Transverse colon (tissue), 4 donors: Measurements from ENCODE around the gene VPS8. TPM values are rescaled to one million over a fixed set of nuclear protein-coding genes. Genes with fewer than 3 reads are reported as not detected.

Experiments used
- DNase-seq: peaks from one replicate; pipeline ENCODE4 v3.0.0-alpha.2; 2019
- H3K27ac ChIP-seq, 4 donors: fragments of 200-600 bp; sonication (generic); 2 replicates each; pipeline ENCODE4 v1.5.1; 2016 to 2018; ENCODE audit warnings: inconsistent platforms in 4 of 4
- H3K27me3 ChIP-seq: fragments of 200-600 bp; sonication (generic); 2 replicates; pipeline ENCODE4 v1.5.1; 2017; ENCODE audit warnings: inconsistent platforms
- H3K36me3 ChIP-seq, 4 donors: fragments of 200-600 bp; sonication (generic); 2 replicates each; pipeline ENCODE4 v1.5.1; 2017 to 2019; ENCODE audit warnings: inconsistent platforms in 4 of 4
- H3K4me1 ChIP-seq, 4 donors: fragments of 200-600 bp; sonication (generic); 2 replicates each; pipeline ENCODE4 v1.5.1; 2017 to 2020; ENCODE audit warnings: inconsistent platforms in 4 of 4
- H3K4me3 ChIP-seq, 4 donors: fragments of 200-600 bp; sonication (generic); 1 replicate in 1 of 4; 2 replicates in 3 of 4; pipeline versions ENCODE4 v1.5.1 to v1.6.1; 2017 to 2019; ENCODE audit warnings: inconsistent platforms in 4 of 4
- H3K9me3 ChIP-seq, 2 donors: fragments of 200-600 bp; sonication (generic); 2 replicates each; pipeline ENCODE4 v1.5.1; 2017 to 2019; ENCODE audit warnings: inconsistent platforms in 2 of 2
- CTCF ChIP-seq, 5 experiments: fragments of 200-600 bp in 3 of 5; fragments of 450-650 bp in 2 of 5; sonication (generic) in 3 of 5; IDR thresholded peaks; 1 replicate in 2 of 5; 2 replicates in 3 of 5; pipeline ENCODE4 v1.5.1; 2016 to 2017; ENCODE audit warnings: antibody characterized with exemption in 5 of 5, inconsistent platforms in 3 of 5, mild to moderate bottlenecking in 2 of 5, moderate library complexity in 1 of 5
- EP300 ChIP-seq: sonication (generic); formaldehyde crosslinking; IDR thresholded peaks from one replicate; pipeline ENCODE4 v1.6.1; 2017; ENCODE audit warnings: antibody characterized with exemption, low read depth
- POLR2A ChIP-seq: fragments of 450-650 bp; IDR thresholded peaks from one replicate; pipeline ENCODE4 v1.6.1; 2016; ENCODE audit warnings: antibody characterized with exemption, mild to moderate bottlenecking, moderate library complexity
- POLR2AphosphoS5 ChIP-seq, 3 donors: sonication (generic); formaldehyde crosslinking; IDR thresholded peaks; one replicate each; pipeline ENCODE4 v1.6.1; 2016; ENCODE audit warnings: antibody characterized with exemption in 3 of 3
- WGBS, 2 donors: methylation state at CpG; one replicate each; pipeline ENCODE4 v1.1.5; 2018; ENCODE audit warnings: low coverage in 1 of 2; 5-methylcytosine and 5-hydroxymethylcytosine counted together
- in situ Hi-C, 4 donors: fragments of 200-750 bp; cut with MboI; loops; one replicate each; pipeline versions ENCODE4 v1.15.0 to v1.15.1; 2017; ENCODE audit warnings: low sequenced_read_pairs in 3 of 4, low pct_ligation_motif_present in 1 of 4, low pct_unique_long_range_greater_than_20kb in 1 of 4
- intact Hi-C: fragments of 100-400 bp; cut with DNase I; formaldehyde crosslinking; loops from one replicate; pipeline ENCODE4 v1.15.1; 2023; ENCODE audit warnings: low total_unique reads
- total RNA-seq, 4 donors: library from RNA; depleted of rRNA; stranded (reverse); fragments of >200 nt; gene quantifications; one replicate each; pipeline ENCODE4 v1.1.0, GENCODE V29; 2016

Gene VPS8
- total RNA-seq, 4 donors from 2014 or later: 35.8 to 115 (median 70.3) TPM

- no peak for DNase-seq
- no peaks in the 10 kb centered on the region for H3K4me1 ChIP-seq
- no peak overlapping the region for H3K4me3 ChIP-seq
- H3K27ac ChIP-seq: no peak overlapping the region
- 89 to 94% methylated on average over 2 to 4 of the region's 4 CpGs for WGBS, 2 donors
- in situ Hi-C loops: no loop called here
- no peak for TF ChIP-seq CTCF (IDR thresholded peaks at IDR 0.05)
- TF ChIP-seq POLR2AphosphoS5 (IDR thresholded peaks at IDR 0.05): no peak
- no peak for TF ChIP-seq EP300
- H3K9me3 ChIP-seq: no peaks in the 10 kb centered on the region
- peaks cover 0 to 24% (median 11%) of the 10 kb centered on the region in 4 donors for H3K36me3 ChIP-seq
- H3K27me3 ChIP-seq: no peaks in the 10 kb centered on the region
- intact Hi-C loops: no loop called here
These were observed 37.0 kb downstream of the VPS8 start for GRCh38 chr3:184848934-184849333.

- intact Hi-C loops (no loop called here), in situ Hi-C loops (no loop called here)
- Histone ChIP-seq H3K27ac (no peak overlapping the region), H3K4me1 (no peaks in the 10 kb centered on the region), H3K4me3 (no peak overlapping the region), H3K27me3 (no peaks in the 10 kb centered on the region), H3K36me3 (peaks cover 0 to 35% (median 13%) of the 10 kb centered on the region in 4 donors), H3K9me3 (no peaks in the 10 kb centered on the region)
- no peak for TF ChIP-seq EP300
- no peak for DNase-seq
- 88 to 95% methylated on average over 2 of the region's 2 CpGs for WGBS, 2 donors
These were observed 38.2 kb downstream of the VPS8 start for GRCh38 chr3:184850201-184850600.

GRCh38 chr3:184857099-184857498 lies 45.1 kb downstream of the VPS8 start:
- no peak for TF ChIP-seq CTCF (IDR thresholded peaks at IDR 0.05)
- TF ChIP-seq POLR2A: no peak
- TF ChIP-seq POLR2AphosphoS5 (IDR thresholded peaks at IDR 0.05): no peak
- no peak for TF ChIP-seq EP300
- no peaks in the 10 kb centered on the region for H3K27me3 ChIP-seq
- H3K9me3 ChIP-seq: no peaks in the 10 kb centered on the region
- H3K4me1 ChIP-seq: no peaks in the 10 kb centered on the region
- no peak overlapping the region for H3K4me3 ChIP-seq
- DNase-seq: no peak
- peaks cover 0 to 51% (median 20%) of the 10 kb centered on the region in 4 donors for H3K36me3 ChIP-seq
- intact Hi-C loops: no loop called here
- in situ Hi-C loops: no loop called here
- no peak overlapping the region for H3K27ac ChIP-seq
- 99 to 100% methylated on average over 2 of the region's 2 CpGs for WGBS, 2 donors

GRCh38 chr3:184864000-184864399 lies 52.0 kb downstream of the VPS8 start:
- Histone ChIP-seq H3K36me3 (peaks cover 0 to 38% (median 13%) of the 10 kb centered on the region in 4 donors), H3K4me3 (no peak overlapping the region), H3K27ac (no peak overlapping the region), H3K27me3 (no peaks in the 10 kb centered on the region), H3K9me3 (no peaks in the 10 kb centered on the region), H3K4me1 (no peaks in the 10 kb centered on the region)
- intact Hi-C loops (no loop called here), in situ Hi-C loops (no loop called here)
- no peak for DNase-seq
- TF ChIP-seq POLR2AphosphoS5 (IDR thresholded peaks at IDR 0.05): no peak
- TF ChIP-seq CTCF (IDR thresholded peaks at IDR 0.05): no peak
- TF ChIP-seq EP300: no peak
- TF ChIP-seq POLR2A: no peak

- TF ChIP-seq POLR2AphosphoS5 (IDR thresholded peaks at IDR 0.05): no peak
- H3K9me3 ChIP-seq: no peaks in the 10 kb centered on the region
- in situ Hi-C loops: no loop called here
- H3K36me3 ChIP-seq: peaks cover 0 to 30% (median 12%) of the 10 kb centered on the region in 4 donors
- 80 to 88% methylated on average over 2 of the region's 2 CpGs for WGBS, 2 donors
- no peak for DNase-seq
- intact Hi-C loops: no loop called here
- H3K4me3 ChIP-seq: no peak overlapping the region
- H3K27me3 ChIP-seq: no peaks in the 10 kb centered on the region
- no peak overlapping the region for H3K27ac ChIP-seq
- no peaks in the 10 kb centered on the region for H3K4me1 ChIP-seq
These were observed 56.5 kb downstream of the VPS8 start for GRCh38 chr3:184868477-184868876.
